Esophagus (tissue), 2 donors: ENCODE measurements around the gene CACNA1G. TPM values are rescaled to one million over a fixed set of nuclear protein-coding genes. Genes with fewer than 3 reads are reported as not detected.

Experiments
- H3K27ac ChIP-seq, 2 donors: one replicate each; pipeline ENCODE4 v1.5.1; 2013; ENCODE audit warnings: low read depth in 2 of 2, mild to moderate bottlenecking in 2 of 2, inconsistent platforms in 1 of 2, low read length in 1 of 2, moderate library complexity in 1 of 2
- H3K27me3 ChIP-seq, 2 donors: one replicate each; pipeline ENCODE4 v1.6.1; 2013; ENCODE audit warnings: low read length in 2 of 2, control low read depth in 1 of 2, mild to moderate bottlenecking in 1 of 2; ENCODE audit not compliant: insufficient read depth in 2 of 2, control insufficient read depth in 1 of 2
- H3K36me3 ChIP-seq, 2 donors: one replicate each; pipeline ENCODE4 v1.6.1; 2013; ENCODE audit warnings: low read length in 1 of 2; ENCODE audit not compliant: control insufficient read depth in 2 of 2, insufficient read depth in 2 of 2
- H3K4me1 ChIP-seq, 2 donors: one replicate each; pipeline ENCODE4 v1.6.1; 2013; ENCODE audit warnings: low read length in 1 of 2; ENCODE audit not compliant: control insufficient read depth in 2 of 2, insufficient read depth in 2 of 2
- H3K4me3 ChIP-seq, 2 donors: one replicate each; pipeline ENCODE4 v1.5.1; 2013; ENCODE audit warnings: low read length in 2 of 2, mild to moderate bottlenecking in 2 of 2, low read depth in 1 of 2, moderate library complexity in 1 of 2
- H3K9me3 ChIP-seq, 2 donors: one replicate each; pipeline ENCODE4 v1.6.1; 2013; ENCODE audit warnings: mild to moderate bottlenecking in 2 of 2, low read depth in 1 of 2, low read length in 1 of 2, moderate library complexity in 1 of 2; ENCODE audit not compliant: control insufficient read depth in 2 of 2, insufficient read depth in 1 of 2
- WGBS, 2 donors: extraction: QIAGEN DNeasy Blood & Tissue Kit; methylation state at CpG; one replicate each; pipeline ENCODE4 v1.1.7; 2013; 5-methylcytosine and 5-hydroxymethylcytosine counted together
- polyA plus RNA-seq, 2 donors: library from polyadenylated mRNA; stranded (reverse); fragments of 200-250 nt; gene quantifications; one replicate each; pipeline ENCODE4 v1.2.3, GENCODE V29; 2013
- donor health status: healthy with polysubstance abuse.
- donor health status: Bipolar disorder and iron deficiency.

The CACNA1G gene
- polyA plus RNA-seq, 2 donors, result 0.06 to 0.13 TPM

DNA sequence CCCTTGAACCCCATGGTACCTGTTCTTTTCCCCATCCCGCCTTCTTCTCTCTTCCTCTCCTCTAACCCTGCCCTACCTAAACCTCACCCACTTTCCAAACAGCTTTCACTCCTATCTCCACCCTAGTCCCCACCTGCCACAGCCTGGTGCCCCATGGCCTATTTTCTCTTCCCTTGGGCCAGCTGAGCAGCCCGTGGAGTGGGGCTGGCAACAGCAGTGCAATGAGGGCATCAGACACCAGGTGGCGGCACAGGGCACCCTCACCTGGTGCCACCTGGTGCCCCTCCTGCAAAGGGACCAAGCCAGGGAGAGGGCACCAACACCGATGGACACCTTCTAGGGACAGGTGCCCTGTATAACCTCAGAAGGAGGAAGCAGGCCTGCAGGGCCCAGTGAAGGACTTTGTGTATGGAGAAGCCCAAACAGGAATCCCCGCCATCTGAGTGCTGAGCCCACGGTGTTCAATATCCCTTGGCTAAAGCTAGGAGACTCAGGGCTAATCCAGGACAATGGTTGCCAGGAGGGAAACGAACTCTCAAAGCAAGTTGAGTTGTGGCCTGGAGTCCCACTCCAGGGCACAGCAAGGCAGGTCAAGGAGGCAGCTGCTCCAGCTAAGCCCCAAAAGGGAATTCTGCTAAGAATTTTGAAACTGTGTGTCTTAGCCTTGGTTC is 70.1 kb downstream of the CACNA1G start:
- H3K36me3 ChIP-seq, result no peaks in the 10 kb centered on the region
- no peak overlapping the region for H3K27ac ChIP-seq
- no peak overlapping the region for H3K4me3 ChIP-seq
- no peaks in the 10 kb centered on the region for H3K27me3 ChIP-seq
- peaks cover 3 to 4% of the 10 kb centered on the region in 2 donors for H3K4me1 ChIP-seq
- 45 to 46% methylated on average over 7 of the region's 7 CpGs for WGBS, 2 donors
- H3K9me3 ChIP-seq, result no peaks in the 10 kb centered on the region

DNA sequence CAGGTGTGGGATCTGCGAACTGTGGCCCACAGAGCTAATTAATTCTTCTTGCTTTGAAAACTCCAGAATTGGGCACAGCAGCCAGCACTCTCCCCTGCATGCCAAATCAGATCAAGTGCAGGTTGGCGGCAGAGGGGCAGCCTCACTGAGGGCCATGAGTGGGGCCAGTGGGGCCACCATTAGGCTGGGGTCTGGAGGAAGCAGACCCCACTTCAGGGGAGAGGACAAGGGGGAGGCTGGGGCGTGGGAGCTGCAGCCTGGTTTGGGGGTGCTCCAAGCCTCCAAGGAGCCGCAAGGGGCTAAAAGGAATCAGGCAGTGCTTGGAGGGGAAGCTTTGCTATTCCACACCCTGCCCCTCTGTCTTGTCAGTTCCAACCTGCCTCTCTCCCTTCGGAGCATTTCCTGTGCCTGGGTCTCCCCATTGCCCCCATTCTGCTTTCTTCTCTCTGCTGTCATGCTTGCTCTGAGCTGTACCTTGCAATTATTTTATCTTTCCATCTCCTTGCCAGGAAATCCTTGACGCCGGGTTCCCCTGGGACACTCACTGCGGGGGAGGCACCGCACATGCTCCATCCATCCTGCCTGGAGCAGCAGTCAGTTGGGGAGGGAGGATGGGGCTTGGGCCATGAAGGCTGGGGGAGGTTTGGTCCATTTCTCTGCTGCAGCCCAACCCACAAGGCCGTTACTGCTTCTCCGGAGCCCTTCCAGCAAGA is 70.8 kb downstream of the CACNA1G start:
- no peak overlapping the region for H3K27ac ChIP-seq

DNA sequence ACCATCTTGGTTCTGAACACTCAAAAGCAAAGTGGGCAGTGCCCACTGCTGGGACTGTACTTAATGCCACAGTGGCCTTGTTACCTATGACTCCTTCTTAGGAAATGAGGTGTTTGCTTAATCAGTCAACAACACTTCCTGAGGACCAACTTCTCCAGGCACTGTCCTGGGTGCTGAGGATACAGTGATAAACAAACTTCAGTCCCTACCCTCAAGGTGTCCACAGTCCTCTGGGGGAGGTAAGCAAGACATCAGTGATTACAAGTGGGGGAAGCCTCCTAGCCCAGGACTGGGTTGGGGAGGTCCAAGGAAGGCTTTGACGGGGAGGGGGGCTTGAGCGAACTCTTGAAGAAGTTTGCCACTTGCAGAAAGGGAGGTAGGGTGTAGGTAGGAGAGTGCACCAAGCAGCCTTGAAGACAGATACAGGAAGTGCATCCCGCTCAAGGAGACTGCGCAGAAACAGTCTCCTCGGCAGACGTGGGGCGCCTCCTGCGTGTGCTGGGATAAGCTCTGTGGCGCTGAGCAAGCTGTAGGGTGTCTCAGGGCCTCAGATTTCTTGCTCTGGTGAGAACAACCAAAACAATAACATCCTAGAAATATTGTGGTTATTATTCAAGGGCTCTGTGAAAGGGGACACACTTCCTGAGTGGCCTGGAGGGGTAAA is 71.5 kb downstream of the CACNA1G start:
- Histone ChIP-seq H3K4me1 (peaks cover 4 to 8% of the 10 kb centered on the region in 2 donors), H3K4me3 (no peak overlapping the region), H3K36me3 (no peaks in the 10 kb centered on the region), H3K27me3 (no peaks in the 10 kb centered on the region), H3K27ac (no peak overlapping the region), H3K9me3 (no peaks in the 10 kb centered on the region)
- 89 to 93% methylated on average over 9 of the region's 9 CpGs for WGBS, 2 donors

More for the DNA sequence above, 70.8 kb downstream of the CACNA1G start:
- no peaks in the 10 kb centered on the region for H3K36me3 ChIP-seq
- peaks cover 4% of the 10 kb centered on the region in 2 donors for H3K4me1 ChIP-seq
- H3K4me3 ChIP-seq, result no peak overlapping the region
- no peaks in the 10 kb centered on the region for H3K27me3 ChIP-seq
- no peaks in the 10 kb centered on the region for H3K9me3 ChIP-seq
- 71 to 77% methylated on average over 10 to 11 of the region's 11 CpGs for WGBS, 2 donors

DNA sequence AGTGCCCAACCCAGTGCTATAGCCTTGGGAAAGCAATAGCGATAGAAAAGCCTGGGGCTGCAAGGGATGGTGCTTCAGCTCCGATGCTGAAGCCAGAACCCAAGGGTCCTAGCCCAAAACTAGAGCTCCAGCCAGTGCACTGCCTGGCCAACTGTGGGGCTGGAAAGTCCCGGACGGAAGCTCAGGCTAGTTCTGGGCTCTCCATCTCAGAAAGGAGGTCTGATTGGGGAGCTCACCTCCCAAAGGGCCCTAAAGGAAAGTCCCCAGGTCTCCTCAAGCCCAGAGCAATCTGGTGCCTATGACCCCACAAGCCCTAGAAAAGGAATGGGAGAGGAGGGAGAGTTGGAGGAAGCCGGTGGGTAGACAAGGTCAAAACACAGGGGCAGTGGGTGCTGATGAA is 72.1 kb downstream of the CACNA1G start:
- no peak overlapping the region for H3K27ac ChIP-seq
- H3K36me3 ChIP-seq, result no peaks in the 10 kb centered on the region
- H3K9me3 ChIP-seq, result no peaks in the 10 kb centered on the region
- H3K4me1 ChIP-seq, result peaks cover 4 to 8% of the 10 kb centered on the region in 2 donors
- H3K4me3 ChIP-seq, result no peak overlapping the region
- no peaks in the 10 kb centered on the region for H3K27me3 ChIP-seq
- 87% methylated on average over 5 of the region's 5 CpGs for WGBS, 2 donors

DNA sequence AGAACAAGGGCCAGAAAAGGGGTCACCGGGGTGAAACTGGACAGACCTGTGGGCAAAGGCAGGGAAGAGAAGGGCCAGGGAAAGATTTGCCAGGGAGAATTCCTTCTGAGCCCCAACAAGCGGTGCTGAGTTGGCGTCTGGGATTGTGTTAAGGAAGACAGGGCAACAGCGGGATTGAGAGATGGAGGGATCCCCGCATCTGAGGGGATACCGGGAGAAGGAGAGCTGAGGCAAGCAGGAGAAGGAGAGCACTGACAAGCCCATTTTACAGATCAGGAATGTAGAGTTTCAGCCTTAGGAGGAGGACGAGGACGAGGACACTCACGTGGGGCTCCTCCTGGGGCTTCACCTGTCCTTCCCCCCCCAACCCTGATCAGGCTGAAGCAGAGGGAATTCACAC is 73.2 kb downstream of the CACNA1G start:
- Histone ChIP-seq H3K36me3 (no peaks in the 10 kb centered on the region), H3K4me3 (no peak overlapping the region), H3K4me1 (peaks cover 4 to 13% of the 10 kb centered on the region in 2 donors), H3K27ac (no peak overlapping the region), H3K9me3 (no peaks in the 10 kb centered on the region), H3K27me3 (no peaks in the 10 kb centered on the region)
- WGBS, 2 donors, result 90 to 96% methylated on average over 9 of the region's 9 CpGs

DNA sequence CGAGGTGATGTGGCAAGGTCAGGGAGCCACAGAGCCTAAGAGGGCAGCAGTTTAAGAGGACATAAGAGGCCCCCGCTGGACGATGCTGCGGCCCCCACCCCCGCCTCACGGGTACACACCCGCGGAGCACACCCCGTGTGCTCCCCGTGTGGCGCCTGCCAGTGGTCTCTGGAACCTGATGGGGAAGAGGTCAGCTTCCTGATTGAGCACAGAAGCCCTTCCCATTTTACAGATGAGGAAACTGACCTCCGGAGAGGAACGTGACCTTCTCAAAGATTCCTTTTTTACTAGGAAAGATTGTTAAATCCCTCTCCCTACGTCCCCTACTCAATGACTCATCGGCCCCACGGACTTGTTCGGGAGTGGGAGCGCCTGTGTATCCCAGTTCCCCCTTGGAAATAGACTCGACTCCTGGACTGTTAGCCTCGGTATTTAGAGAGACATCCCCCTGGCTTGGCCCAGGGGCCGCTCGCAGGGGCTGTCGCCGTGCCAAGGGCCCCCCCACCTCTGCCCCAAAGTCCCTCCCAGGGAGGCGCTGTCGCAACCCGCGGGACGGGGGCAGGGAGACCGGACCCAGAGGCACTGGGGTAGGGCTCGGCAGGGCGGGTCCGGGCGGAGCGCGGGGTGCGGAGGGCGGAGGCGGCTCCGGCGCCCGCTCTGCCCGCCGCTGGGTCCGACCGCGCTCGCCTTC is 73.9 kb downstream of the CACNA1G start, which contains the start of gene ABCC3:
Gene ABCC3 (plus strand): TSS at position 658 of the 691 bp plus-strand sequence. CDS start 56 bp downstream, outside the sequence.
- Histone ChIP-seq H3K4me3 (peak within 1 kb of the TSS; percentile 51 to 54), H3K36me3 (no peaks in the 10 kb centered on the region), H3K27me3 (no peaks in the 10 kb centered on the region), H3K27ac (peak within 1 kb of the TSS; percentile 9 to 58), H3K4me1 (peaks cover 10 to 18% of the 10 kb centered on the region in 2 donors), H3K9me3 (no peaks in the 10 kb centered on the region)
- whole genome bisulfite sequencing, 2 donors, result 11 to 12% methylated on average over 35 to 48 of the region's 48 CpGs

DNA sequence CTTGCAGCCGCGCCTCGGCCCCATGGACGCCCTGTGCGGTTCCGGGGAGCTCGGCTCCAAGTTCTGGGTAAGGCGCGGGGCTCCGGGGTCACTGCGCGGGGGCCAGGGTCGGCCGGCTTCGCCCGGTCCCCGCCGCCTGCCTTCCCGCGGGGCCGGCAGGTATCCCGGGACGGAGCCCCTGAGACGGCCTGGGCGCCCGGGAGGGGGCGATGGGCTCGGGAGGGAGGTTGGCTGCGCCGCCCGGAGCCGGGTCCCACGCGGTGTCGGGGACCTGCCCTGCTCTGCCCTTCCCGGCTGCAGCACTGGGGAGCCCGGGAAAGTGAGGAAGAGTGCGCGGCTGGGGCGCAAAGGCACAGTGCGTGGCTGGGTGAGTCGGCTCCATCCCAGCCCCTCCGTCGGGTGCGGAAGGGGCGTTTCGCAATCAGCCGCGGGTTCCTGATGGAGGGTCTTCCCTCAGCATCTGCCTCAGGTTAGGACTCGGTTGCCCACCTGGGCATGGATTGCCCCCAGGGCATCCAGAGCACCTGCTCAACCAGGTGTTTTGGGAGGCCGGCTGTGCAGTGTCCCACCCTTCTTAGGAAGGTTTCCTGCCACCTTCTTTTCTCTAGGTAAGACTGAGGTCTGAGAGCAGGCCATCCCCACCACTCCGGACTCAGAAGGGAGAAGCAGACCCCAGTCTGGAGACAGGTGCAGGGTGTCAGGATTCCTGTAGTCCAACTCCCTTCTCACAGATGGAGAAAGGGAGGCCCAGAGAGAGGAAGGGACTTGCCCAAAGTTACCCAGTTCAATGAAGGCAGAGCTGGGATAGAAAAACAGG is 74.6 kb downstream of the CACNA1G start:
- no peaks in the 10 kb centered on the region for H3K27me3 ChIP-seq
- peak overlapping the region; percentile 9 to 58 for H3K27ac ChIP-seq
- peaks cover 10 to 23% of the 10 kb centered on the region in 2 donors for H3K4me1 ChIP-seq
- no peaks in the 10 kb centered on the region for H3K9me3 ChIP-seq
- no peaks in the 10 kb centered on the region for H3K36me3 ChIP-seq
- WGBS, 2 donors, result 4 to 6% methylated on average over 44 to 52 of the region's 52 CpGs
- peak overlapping the region; percentile 51 to 54 for H3K4me3 ChIP-seq

DNA sequence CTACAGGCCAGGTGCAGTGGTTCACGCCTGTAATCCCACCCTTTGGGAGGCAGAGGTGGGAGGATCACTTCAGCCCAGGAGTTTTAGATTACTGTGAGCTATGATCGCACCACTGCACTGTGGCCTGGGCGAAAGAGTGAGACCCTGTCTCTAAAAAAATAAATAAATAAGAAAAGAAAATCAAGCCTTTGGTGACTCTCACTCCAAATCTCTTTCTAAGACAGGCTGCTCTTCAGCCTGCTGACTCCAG is 75.1 kb downstream of the CACNA1G start:
- Histone ChIP-seq H3K4me1 (peaks cover 10 to 26% of the 10 kb centered on the region in 2 donors), H3K27ac (peak overlapping the region in 1 of 2 donors; percentile 56), H3K9me3 (no peaks in the 10 kb centered on the region), H3K36me3 (no peaks in the 10 kb centered on the region), H3K4me3 (peak overlapping the region in 1 of 2 donors; percentile 51), H3K27me3 (no peaks in the 10 kb centered on the region)
- 49 to 62% methylated on average over 3 of the region's 3 CpGs for WGBS, 2 donors
